ENCODE results near the gene BCR.

- TF ChIP-seq POLR2AphosphoS5 (IDR thresholded peaks at IDR 0.05; ENCODE audit: low read depth, low read length): no peak
- no peak for TF ChIP-seq POLR2A (IDR thresholded peaks at IDR 0.05; ENCODE audit: low read depth, low read length)
These were observed 106.0 kb downstream of the BCR start for GRCh38 chr22:23286296-23286695.

Measured in GM12892 (cell line).